Measurements from ENCODE around the gene TNFRSF18. TPM values are rescaled to one million over a fixed set of nuclear protein-coding genes. Genes with fewer than 3 reads are reported as not detected.

Gene TNFRSF18
- total and polyA plus RNA-seq, 10 of the 15 experiments (the other 5 are each of a cell fraction or from before 2014, with no cell fraction given) = 0.18 to 7.5 (median 1.5) TPM; not detected in 1

DNA sequence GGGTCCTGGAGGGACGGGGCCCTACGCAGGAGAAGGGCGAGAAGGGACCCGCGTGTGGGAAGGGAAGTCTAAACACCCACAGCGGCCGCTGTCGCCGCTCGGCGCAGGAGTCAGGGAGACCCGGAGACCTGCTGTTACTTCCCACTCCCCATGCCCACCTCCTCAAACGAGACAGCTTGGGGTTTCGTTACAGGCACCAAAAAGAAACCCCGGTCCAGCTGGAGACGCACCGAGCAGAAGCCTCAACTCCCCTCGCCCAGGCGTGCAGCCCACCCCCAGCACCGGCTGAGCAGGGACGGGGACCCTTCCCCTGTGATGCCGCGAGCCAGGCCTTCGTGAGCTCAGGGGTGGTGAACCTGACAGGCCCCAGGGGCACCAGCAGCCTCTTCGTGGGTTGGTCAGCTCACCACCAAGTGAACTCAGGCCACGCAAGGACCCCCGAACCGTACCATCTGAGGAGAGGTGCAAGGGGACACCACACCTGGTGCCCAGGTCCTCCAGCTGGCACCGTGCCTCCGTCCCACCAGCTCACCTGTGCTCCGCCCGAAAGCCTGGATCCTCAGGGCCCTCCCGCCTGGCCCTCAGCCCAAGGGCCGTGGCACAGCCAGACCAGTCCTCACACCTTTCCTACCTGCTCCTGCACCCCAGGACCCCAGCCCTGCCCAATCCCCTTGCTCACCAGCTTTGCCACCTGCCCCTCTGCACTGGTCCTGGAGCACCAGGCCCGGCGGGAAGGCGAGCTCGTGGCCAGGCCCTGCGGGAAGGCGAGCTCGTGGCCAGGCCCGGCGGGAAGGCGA lies 20.4 kb upstream of the TNFRSF18 start (continued):
- TF ChIP-seq, protein P1, sequence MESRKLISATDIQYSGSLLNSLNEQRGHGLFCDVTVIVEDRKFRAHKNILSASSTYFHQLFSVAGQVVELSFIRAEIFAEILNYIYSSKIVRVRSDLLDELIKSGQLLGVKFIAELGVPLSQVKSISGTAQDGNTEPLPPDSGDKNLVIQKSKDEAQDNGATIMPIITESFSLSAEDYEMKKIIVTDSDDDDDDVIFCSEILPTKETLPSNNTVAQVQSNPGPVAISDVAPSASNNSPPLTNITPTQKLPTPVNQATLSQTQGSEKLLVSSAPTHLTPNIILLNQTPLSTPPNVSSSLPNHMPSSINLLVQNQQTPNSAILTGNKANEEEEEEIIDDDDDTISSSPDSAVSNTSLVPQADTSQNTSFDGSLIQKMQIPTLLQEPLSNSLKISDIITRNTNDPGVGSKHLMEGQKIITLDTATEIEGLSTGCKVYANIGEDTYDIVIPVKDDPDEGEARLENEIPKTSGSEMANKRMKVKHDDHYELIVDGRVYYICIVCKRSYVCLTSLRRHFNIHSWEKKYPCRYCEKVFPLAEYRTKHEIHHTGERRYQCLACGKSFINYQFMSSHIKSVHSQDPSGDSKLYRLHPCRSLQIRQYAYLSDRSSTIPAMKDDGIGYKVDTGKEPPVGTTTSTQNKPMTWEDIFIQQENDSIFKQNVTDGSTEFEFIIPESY (IDR thresholded peaks at IDR 0.05) = no peak
- no peak for TF ChIP-seq RCOR1 (conservative IDR thresholded peaks at IDR 0.05; ENCODE audit: low read depth, low read length)
- no peak for TF ChIP-seq HDAC6 (IDR thresholded peaks at IDR 0.05; ENCODE audit: unreplicated experiment)
- TF ChIP-seq, protein P2, sequence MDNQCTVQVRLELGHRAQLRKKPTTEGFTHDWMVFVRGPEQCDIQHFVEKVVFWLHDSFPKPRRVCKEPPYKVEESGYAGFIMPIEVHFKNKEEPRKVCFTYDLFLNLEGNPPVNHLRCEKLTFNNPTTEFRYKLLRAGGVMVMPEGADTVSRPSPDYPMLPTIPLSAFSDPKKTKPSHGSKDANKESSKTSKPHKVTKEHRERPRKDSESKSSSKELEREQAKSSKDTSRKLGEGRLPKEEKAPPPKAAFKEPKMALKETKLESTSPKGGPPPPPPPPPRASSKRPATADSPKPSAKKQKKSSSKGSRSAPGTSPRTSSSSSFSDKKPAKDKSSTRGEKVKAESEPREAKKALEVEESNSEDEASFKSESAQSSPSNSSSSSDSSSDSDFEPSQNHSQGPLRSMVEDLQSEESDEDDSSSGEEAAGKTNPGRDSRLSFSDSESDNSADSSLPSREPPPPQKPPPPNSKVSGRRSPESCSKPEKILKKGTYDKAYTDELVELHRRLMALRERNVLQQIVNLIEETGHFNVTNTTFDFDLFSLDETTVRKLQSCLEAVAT (IDR thresholded peaks at IDR 0.05) = no peak
- TF ChIP-seq MYC (IDR thresholded peaks at IDR 0.05; ENCODE audit: insufficient read depth, insufficient read length, insufficient replicate concordance, low read length, severe bottlenecking) = no peak
- TF ChIP-seq, protein P3, sequence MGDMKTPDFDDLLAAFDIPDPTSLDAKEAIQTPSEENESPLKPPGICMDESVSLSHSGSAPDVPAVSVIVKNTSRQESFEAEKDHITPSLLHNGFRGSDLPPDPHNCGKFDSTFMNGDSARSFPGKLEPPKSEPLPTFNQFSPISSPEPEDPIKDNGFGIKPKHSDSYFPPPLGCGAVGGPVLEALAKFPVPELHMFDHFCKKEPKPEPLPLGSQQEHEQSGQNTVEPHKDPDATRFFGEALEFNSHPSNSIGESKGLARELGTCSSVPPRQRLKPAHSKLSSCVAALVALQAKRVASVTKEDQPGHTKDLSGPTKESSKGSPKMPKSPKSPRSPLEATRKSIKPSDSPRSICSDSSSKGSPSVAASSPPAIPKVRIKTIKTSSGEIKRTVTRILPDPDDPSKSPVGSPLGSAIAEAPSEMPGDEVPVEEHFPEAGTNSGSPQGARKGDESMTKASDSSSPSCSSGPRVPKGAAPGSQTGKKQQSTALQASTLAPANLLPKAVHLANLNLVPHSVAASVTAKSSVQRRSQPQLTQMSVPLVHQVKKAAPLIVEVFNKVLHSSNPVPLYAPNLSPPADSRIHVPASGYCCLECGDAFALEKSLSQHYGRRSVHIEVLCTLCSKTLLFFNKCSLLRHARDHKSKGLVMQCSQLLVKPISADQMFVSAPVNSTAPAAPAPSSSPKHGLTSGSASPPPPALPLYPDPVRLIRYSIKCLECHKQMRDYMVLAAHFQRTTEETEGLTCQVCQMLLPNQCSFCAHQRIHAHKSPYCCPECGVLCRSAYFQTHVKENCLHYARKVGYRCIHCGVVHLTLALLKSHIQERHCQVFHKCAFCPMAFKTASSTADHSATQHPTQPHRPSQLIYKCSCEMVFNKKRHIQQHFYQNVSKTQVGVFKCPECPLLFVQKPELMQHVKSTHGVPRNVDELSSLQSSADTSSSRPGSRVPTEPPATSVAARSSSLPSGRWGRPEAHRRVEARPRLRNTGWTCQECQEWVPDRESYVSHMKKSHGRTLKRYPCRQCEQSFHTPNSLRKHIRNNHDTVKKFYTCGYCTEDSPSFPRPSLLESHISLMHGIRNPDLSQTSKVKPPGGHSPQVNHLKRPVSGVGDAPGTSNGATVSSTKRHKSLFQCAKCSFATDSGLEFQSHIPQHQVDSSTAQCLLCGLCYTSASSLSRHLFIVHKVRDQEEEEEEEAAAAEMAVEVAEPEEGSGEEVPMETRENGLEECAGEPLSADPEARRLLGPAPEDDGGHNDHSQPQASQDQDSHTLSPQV (IDR thresholded peaks at IDR 0.05) = no peak
- TF ChIP-seq GATAD2B (conservative IDR thresholded peaks at IDR 0.05; ENCODE audit: low read depth) = no peak
- TF ChIP-seq SRF (IDR thresholded peaks at IDR 0.05; ENCODE audit: low read depth in 2 of 2, low read length in 2 of 2) = no peak
- TF ChIP-seq KLF5 (IDR thresholded peaks at IDR 0.05; ENCODE audit: partially characterized antibody) = no peak
